ENCODE results near the gene MUC3A. TPM values are rescaled to one million over a fixed set of nuclear protein-coding genes. Genes with fewer than 3 reads are reported as not detected.

The MUC3A gene
- polyA plus RNA-seq, 3 donors = 0.59 to 1.1 (median 0.97) TPM

GRCh38 chr7:100943693-100944092 lies 5.6 kb upstream of the MUC3A start:
- no peak for DNase-seq

GRCh38 chr7:100944138-100944537 lies 5.2 kb upstream of the MUC3A start:
- DNase-seq = no peak

DNA sequence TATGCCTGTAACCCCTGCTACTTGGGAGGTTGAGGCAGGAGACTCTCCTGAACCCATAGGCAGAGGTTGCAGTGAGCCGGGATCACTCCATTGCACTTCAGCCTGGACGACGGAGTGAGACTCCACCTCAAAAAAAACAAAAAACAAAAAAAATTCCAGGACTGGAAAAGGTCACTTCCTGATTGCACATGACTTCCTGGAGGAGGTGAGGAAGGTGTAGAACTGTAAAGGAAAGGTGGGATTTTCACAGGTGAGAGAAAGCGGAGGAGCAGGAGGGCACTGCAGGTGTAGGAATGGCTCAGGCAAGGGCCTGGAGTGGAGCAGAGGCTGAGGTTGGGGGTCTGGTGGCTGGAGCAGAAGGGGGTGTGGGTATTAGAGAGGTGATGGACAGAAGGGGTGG lies 3.2 kb upstream of the MUC3A start:
- no peak for DNase-seq

DNA sequence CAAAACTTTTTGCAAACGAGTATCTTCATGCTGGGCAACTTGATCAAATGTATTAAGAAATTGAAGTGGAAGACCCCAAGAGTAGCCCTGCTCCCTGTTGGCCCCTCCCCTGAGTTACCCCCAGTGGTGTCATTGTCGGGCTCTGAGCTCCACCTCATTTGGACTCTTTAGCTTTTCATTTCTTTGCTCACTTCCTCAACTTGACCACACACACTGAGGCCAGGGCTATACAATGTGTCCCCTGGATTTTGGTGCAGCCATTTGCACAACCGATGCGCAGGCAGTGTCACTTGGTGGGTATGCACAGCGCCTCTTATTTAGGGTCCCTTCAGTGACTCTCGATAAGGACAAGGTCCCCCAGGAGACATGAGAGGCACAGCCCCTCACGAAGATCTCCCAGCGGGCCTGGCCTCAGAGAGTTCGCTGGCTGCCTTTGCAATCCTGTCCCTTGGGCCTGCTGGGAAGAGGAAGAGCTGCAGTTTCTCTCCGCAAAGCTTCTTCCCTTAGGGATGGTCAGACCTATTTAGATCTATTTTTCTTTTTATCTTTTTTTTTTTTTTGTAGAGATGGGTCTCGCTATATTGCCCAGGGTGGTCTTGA lies 2.5 kb upstream of the MUC3A start:
- no peak for DNase-seq

DNA sequence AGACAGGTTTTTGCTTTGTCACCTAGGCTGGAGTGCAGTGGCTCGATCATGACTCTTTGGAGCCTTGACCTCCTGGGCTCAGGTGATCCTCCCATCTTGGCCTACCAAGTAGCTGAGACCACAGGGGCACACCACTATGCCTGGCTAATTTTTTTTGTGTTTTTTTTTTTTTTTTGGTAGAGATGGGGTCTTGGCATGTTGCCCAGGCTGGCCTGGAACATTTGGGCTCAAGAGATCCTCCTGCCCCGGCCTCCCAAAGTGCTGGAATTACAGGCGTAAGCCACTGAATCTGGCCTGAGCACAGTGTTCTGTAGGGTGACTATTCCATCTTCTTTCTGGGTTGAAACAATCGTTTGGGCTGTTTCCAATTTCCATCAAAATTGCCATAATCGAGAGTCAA lies 1.5 kb upstream of the MUC3A start:
- DNase-seq = no peak

DNA sequence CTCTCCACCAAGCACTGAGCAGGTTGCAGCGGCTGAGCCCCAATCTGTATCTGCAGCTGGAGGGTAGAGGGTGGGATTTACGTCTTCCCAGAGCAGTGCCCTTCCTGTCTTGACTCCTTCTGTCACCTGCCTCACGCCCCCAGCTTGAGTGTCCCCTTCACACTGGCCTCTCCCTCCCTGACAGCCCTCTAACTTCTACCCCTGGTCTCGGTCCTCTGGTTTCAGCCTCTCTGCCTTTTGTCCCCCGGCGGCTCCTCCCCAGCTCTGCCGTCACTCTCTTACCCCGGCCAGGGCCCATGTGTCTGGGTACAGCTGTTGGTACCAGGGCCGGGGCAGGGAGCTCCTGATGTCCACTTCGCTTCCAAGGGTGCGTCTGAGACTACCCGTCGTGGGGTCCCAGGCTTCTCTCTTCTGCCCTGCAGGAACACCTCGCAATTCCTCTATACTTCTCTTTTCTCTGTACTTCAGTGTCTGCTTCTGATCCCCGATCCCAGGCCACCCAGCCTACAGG lies 654 bp downstream of the MUC3A start:
- no peak for DNase-seq

DNA sequence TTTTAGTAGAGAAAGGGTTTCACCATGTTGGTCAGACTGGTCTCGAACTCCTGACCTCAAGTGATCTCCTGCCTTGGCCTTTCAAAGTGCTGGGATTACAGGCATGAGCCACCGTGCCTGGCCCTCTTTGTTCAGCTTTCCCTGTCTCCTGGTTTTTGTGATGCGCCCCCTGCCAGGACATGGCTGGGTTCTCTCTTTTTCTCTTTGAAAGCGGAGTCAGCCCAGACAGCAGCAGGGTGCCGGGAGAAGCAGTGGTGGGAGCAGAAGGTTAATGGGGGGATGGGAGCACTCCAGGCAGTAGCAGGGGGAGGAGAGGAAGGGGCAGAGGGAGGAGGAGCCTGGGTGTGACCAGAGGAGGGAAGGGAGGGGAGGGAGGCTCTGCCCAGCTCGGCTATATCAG lies 1.8 kb downstream of the MUC3A start:
- DNase-seq = no peak

DNA sequence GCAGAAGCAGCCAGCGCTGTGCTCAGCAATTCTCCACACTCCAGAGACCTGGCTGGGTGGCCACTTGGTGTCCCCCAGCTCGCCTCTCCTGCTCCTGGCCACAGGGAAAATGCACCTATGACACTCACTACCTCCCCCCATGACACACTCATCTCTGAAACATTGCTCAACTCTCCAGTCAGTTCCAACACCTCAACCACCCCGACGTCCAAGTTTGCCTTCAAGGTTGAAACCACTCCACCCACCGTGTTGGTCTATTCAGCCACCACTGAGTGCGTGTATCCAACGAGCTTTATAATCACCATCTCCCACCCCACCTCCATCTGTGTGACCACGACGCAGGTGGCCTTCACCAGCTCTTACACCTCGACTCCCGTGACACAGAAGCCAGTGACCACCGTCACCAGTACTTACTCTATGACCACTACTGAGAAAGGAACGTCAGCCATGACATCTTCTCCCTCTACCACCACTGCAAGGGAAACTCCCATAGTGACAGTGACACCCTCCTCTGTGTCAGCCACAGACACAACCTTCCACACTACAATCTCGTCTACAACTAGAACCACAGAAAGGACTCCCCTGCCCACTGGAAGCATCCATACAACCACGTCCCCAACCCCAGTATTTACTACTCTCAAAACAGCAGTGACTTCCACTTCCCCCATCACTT lies 2.7 kb downstream of the MUC3A start:
- DNase-seq = no peak

- DNase-seq = no peak
These were observed 3.3 kb downstream of the MUC3A start for GRCh38 chr7:100952641-100953040.

DNA sequence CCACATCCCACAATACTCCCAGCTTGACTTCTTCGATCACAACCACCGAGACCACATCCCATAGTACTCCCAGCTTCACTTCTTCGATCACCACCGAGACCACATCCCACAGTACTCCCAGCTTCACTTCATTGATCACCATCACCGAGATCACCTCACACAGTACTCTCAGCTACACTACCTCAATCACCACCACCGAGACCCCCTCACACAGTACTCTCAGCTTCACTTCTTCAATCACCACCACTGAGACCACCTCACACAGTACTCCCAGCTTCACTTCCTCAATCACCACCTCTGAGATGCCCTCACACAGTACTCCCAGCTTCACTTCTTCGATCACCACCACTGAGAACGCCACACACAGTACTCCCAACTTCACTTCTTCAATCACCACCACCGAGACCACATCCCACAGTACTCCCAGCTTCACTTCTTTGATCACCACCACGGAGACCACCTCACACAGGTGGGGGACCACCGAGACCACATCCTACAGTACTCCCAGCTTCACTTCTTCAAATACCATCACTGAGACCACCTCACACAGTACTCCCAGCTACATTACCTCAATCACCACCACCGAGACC lies 8.6 kb downstream of the MUC3A start:
- no peak for DNase-seq

GRCh38 chr7:100959894-100960293 lies 10.6 kb downstream of the MUC3A start:
- DNase-seq = no peak

DNA sequence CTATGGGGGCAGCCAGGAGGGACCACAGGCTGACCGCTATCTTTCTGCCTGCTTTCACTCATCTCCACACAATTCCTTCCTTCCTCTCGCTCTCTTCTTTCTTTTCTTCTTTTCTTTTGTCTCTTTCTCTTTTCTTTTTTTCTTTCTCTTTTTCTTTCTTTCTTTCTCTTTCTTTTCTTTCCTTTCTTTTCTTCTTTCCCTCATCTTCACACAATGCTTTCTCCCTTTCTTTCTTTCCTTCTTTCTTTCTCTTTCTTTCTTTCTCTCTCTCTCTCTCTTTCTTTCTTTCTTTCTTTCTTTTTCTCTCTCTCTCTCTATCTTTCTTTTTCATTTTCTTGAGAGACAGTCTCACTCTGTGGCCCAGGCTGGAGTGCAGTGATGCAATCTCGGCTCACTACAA lies 13.2 kb downstream of the MUC3A start:
- no peak for DNase-seq

- DNase-seq = no peak
These were observed 14.1 kb downstream of the MUC3A start for GRCh38 chr7:100963386-100963785.

DNA sequence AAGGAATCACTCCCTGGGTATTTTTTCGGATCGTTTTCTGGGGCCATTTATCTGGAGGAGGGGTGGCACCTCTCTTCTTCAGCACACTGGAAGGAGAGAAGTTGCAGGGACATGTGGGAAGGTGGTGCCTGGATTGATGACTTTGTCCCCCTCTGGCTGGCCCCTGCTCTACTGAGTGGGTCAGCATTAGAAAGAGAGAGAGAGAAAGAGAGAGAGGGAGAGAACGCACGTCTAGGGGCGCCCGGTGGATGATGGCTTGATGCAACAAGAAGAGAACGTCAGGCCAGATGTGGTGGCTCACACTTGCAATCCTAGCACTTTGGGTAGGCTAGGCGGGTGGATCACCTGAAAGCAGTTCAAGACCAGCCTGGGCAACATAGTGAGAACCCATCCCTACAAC lies 14.5 kb downstream of the MUC3A start:
- DNase-seq = no peak

DNA sequence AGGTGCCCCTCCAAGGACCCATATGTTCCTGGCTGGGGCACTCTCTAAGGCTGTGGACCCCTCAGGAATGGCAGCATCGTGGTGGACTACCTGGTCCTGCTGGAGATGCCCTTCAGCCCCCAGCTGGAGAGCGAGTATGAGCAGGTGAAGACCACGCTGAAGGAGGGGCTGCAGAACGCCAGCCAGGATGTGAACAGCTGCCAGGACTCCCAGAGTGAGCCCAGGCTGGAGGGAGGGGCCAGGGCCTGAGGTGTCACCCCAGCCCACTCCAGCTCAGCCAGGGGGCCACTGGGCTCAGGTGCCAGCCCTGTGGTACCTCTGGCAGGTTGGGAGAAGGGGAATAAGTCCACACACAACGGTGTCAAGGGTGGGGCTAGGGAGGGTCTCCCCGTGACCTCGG lies 15.3 kb downstream of the MUC3A start:
- DNase-seq = no peak

GRCh38 chr7:100965045-100965722 lies 15.8 kb downstream of the MUC3A start:
- DNase-seq = no peak

DNA sequence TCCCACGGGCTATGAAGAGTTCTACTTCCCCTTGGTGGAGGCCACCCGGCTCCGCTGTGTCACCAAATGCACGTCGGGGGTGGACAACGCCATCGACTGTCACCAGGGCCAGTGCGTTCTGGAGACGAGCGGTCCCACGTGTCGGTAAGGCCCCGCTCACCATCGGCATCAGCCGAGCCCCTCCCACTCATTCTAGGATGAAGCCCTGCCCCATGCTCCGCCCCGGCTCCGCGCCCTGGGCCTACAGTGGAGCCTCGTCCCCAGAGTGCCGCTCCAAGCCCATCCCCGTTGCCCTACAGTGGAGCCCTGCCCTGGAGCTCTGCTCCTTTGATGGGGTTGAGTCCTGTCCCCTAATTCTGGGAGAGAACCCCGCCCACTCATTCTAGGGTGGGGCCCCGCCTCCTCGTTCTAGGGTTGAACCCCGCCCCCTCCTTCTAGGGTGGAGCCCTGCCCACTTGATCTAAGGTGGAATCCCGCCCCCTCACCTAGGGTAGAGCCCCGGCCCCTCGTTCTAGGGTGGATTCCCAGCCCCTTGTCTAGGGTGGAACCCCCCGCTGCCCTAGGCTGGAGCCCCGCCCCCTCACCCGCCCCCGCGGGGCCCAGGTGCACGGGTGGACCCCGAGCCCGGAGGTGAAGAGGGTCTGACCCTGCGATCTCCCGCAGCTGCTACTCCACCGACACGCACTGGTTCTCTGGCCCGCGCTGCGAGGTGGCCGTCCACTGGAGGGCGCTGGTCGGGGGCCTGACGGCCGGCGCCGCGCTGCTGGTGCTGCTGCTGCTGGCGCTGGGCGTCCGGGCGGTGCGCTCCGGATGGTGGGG lies 16.6 kb downstream of the MUC3A start:
- peak; percentile 76 for DNase-seq

DNA sequence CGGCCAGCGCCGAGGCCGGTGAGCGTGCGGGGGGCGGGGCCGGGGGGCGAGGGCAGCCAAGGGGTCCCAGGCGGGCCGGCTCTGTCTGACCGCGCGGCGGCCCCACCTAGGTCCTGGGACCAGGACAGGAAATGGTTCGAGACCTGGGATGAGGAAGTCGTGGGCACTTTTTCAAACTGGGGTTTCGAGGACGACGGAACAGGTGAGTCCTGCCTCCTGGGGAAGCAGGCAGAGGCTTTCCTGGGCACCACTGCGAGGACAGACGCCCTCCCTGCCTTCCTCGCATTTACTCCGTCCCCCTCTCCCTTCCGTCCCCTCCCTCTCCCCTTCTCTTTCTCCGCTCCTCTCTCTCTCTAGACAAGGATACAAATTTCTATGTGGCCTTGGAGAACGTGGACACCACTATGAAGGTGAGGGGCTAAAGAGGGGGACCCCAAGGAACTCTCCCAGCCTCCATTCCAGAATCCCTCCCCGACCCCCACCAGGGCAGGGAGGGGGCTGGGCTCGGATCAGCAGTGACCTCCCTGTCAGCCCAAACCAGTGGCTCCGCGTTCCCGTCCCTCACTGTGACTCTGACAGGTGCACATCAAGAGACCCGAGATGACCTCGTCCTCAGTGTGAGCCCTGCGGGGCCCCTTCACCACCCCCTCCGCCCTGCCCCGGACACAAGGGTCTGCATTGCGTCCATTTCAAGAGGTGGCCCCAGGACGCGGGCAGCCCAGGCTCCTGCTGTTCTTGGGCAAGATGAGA lies 17.4 kb downstream of the MUC3A start:
- no peak for DNase-seq

DNA sequence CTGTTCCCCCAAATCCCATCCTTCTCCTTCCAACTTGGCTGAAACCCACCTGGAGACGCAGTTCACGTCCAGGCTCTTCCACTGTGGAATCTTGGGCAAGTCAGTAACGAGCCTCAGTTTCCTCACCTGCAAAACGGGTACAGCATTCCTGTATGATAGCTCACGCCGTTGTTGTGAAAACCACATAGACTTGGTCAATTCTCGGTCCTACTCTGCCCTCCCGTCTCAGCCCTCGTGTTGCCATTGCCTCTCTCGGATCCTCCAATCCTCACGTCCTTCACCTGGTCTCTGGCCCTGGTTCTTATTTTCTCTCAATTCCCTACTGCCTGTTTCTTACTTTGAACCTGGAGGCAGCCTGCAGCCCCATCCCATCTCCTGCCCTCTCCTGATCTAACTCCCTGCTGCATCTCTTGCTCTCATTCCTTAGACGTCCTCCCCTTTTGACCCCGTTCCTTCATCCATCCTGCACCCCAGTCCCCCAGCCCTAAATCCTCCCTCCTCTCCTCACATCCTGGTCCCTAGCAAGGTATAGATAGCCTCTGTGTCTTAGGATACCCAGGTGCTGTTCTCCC lies 18.0 kb downstream of the MUC3A start:
- no peak for DNase-seq

DNA sequence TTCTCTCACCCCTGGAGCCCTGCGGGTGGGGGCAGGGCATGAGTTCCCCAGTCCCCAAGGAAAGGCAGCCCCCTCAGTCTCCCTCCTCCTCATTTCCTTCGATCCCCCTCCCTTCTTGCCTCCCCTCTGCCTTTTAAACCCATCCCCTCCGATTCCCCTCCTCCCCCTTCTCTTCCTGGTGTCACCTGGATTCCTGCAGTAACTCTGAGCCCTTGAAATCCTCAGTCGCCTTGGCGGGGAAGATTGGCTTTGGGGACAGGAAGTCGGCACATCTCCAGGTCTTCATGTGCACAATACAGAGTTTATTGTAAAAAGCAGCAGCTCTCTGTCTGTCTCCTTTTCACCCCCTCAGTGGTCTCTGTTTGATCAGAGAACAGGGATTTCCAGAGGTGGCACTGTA lies 18.7 kb downstream of the MUC3A start:
- DNase-seq = no peak

DNA sequence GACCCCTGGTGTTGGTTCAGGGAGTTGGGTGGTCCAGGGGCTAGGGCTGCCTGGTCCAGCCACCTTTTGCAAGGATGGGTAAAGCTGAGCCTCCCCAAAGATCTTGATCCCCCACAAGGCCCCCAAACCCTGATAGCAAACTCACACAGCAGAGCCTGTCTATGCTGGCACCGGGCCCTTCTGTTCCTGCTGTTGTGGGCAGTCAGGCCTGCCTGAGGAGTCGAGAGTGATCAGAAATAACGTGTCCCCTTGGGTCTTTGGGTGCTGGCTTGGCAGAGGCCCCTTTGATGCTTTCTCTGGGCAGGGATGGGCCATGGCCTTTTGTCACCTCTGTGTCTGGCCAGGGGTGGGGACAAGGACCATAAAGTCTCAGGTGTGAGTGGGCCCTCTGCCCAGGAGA lies 19.3 kb downstream of the MUC3A start:
- no peak for DNase-seq
